RWPE1 (cell line): ENCODE data around the gene KDELR1.

Experiments used
- CTCF ChIA-PET: fragments of 350-600 bp; sonication (Branson Sonifier 250); formaldehyde crosslinking; extraction: SDS; loops from one replicate; lab custom pipeline; 2021; lab: Yijun Ruan, JAX
- POLR2A ChIA-PET: fragments of 400-600 bp; formaldehyde crosslinking; extraction: SDS; loops from one replicate; lab custom pipeline; 2020; ENCODE audit warnings: antibody characterized with exemption; ENCODE audit not compliant: low non-redundant PET; lab: Yijun Ruan, JAX
- DNase-seq: peaks from one replicate; pipeline ENCODE4 v3.0.0; 2012; ENCODE audit warnings: low spot score
- H3K27ac ChIP-seq: fragments of 450-650 bp; 2 replicates; pipeline ENCODE4 v1.5.1; 2017
- CTCF ChIP-seq: fragments of 450-650 bp; conservative IDR thresholded peaks from 2 replicates; pipeline ENCODE4 v1.5.1; 2017; ENCODE audit warnings: low read depth, mild to moderate bottlenecking

KDELR1 gene

GRCh38 chr19:48350856-48351255, 40.5 kb downstream of the KDELR1 start:
- DNase-seq = no peak
- POLR2A ChIA-PET = no interaction called here

GRCh38 chr19:48348737-48349136, 42.6 kb downstream of the KDELR1 start:
- ChIA-PET POLR2A (no interaction called here), CTCF (no interaction called here)
- no peak for DNase-seq
- H3K27ac ChIP-seq = no peak overlapping the region
- TF ChIP-seq CTCF = no peak

More at GRCh38 chr19:48350856-48351255, 40.5 kb downstream of the KDELR1 start:
- TF ChIP-seq CTCF = no peak
- no peak overlapping the region for H3K27ac ChIP-seq
- CTCF ChIA-PET = interaction anchor here (0.6 kb wide), 2 partner anchors 24 to 960 kb away, joined by 3 to 4 read pairs; no protein-coding TSS in a partner anchor

- peak overlapping the region; percentile 42 for H3K27ac ChIP-seq
- no peak for TF ChIP-seq CTCF
- CTCF ChIA-PET = interaction anchor here (0.6 to 0.9 kb wide), 2 partner anchors 14 to 106 kb away, joined by 3 to 5 read pairs; no protein-coding TSS in a partner anchor
- no peak for DNase-seq
- POLR2A ChIA-PET = no interaction called here
These were observed 43.3 kb downstream of the KDELR1 start for GRCh38 chr19:48348045-48348444.

GRCh38 chr19:48346191-48346590, 45.2 kb downstream of the KDELR1 start:
- ChIA-PET CTCF (interaction anchor here (0.6 to 1.2 kb wide), 2 partner anchors 26 to 45 kb away, joined by 3 read pairs; partner anchors contain the start of gene KDELR1), POLR2A (no interaction called here)
- DNase-seq = no peak
- no peak overlapping the region for H3K27ac ChIP-seq
- no peak for TF ChIP-seq CTCF

GRCh38 chr19:48344892-48345291, 46.5 kb downstream of the KDELR1 start:
- ChIA-PET CTCF (interaction anchor here (0.6 kb wide), 2 partner anchors 8 to 467 kb away, joined by 3 to 4 read pairs; no protein-coding TSS in a partner anchor), POLR2A (no interaction called here)
- DNase-seq = no peak
- H3K27ac ChIP-seq = peak overlapping the region; percentile 32
- no peak for TF ChIP-seq CTCF

GRCh38 chr19:48342841-48343540, 48.4 kb downstream of the KDELR1 start:
- peak overlapping the region; percentile 39 for H3K27ac ChIP-seq
- no peak for TF ChIP-seq CTCF
- peak; percentile 57 for DNase-seq
- ChIA-PET CTCF (no interaction called here), POLR2A (no interaction called here)
